Liver (tissue), 3 donors: Measurements from ENCODE around the gene PNMT.

Experiments used
- CTCF ChIP-seq: fragments of 150-350 bp; IDR thresholded peaks from 2 replicates; pipeline ENCODE4 v1.5.1; 2017; ENCODE audit warnings: improper control_type of control experiment, low read depth, low read length; ENCODE audit not compliant: missing input control
- FOXA1 ChIP-seq: IDR thresholded peaks from 2 replicates; pipeline ENCODE4 v1.6.1; 2016; ENCODE audit warnings: antibody characterized with exemption
- SP1 ChIP-seq: IDR thresholded peaks from 2 replicates; pipeline ENCODE4 v1.6.1; 2018; ENCODE audit warnings: antibody characterized with exemption, mild to moderate bottlenecking
- TAF1 ChIP-seq: conservative IDR thresholded peaks from 2 replicates; pipeline ENCODE4 v1.6.1; 2016; ENCODE audit warnings: antibody characterized with exemption, mild to moderate bottlenecking
- donor health status: healthy.
- donor health status: healthy.

- TF ChIP-seq CTCF (no peak), TAF1 (no peak), FOXA1 (no peak), SP1 (no peak)
These were observed 39.4 kb upstream of the PNMT start for GRCh38 chr17:39628655-39629493.
